ENCODE measurements around the gene METAP1D.
A peak's percentile ranks its signal among the peaks of the same experiment; 100 is the strongest.

Gene METAP1D

DNA sequence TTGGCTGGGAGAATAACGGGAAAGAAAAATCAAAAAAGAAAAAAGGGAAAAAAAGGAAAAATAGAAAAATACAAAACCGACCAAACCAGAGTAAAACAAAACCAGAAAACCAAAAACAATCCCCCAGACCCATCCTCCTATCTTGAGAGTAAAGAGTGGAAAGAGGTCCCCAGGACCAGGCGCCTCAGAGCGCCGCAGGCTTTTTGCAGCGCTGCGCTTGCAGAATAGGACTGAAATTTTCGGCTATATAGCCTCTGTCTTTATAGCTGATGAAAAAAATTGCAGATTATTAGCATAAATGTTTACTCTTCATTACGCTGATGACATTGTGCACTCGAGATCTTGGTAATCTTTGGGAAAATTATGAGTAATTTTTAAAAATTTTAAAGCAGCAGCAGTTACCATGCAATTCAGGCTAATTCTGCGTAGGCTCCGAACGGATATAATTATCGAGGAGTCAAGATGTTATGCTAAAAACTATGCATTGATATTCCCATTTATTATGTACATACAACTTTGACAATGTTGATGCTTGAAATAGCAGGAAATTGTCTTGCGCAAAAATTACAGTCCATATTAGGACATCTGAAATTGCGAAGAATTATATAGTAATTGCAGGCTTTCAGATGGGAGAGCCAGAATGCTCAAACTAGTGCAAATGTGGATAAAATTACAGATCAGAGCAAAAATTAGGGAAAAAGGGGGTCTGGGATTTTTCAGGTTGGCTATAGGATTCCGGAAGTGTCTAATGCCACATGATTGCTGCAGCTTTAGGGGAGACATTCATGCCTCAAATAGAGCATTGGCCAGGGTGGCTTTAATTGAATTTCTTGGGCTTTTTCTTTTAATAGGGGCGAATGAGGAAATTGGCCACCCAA, 93.9 kb downstream of the METAP1D start:
- no peak for DNase-seq

DNA sequence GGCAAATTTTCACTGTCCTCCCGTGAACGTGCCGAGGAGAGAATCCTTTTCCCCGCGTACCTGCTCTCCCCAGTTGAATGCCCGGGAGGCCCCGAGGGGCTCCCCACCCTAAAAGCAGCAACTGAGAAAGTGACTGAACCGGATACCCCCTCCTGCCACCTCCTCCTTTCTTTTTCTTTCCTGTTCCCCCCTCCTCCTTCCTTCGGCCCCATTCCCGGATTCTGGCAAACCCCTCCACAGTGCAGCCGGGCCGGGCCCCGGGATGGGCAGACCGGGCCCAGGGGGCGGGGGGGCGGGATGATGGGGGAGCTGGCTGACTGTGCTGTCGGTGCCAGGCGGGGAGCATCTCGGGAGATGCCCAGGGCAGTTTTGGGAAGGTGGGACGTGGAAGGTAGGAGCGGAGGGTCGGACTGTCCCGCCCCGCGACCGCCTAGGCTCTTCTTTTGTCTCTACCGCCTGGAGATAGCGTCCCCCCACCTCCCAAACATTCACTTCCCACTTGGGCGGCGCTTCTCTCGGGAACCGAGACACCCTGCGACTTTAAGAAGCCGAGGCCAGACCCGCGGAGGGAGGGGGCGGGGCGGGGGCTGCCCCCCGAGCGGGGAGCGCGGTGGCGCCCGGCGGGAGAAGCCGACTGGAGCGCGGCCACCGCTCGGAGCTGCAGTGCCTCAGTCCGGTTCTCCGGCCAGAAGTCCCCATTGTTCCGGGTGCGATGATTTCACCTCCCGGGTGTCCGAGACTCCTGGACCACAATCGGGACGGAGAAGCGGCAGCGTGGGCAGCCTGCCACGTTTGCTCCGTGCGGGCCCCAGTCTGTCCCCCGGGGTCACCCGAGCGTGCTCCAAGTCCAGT, 94.8 kb downstream of the METAP1D start:
- DNase-seq: no peak

DNA sequence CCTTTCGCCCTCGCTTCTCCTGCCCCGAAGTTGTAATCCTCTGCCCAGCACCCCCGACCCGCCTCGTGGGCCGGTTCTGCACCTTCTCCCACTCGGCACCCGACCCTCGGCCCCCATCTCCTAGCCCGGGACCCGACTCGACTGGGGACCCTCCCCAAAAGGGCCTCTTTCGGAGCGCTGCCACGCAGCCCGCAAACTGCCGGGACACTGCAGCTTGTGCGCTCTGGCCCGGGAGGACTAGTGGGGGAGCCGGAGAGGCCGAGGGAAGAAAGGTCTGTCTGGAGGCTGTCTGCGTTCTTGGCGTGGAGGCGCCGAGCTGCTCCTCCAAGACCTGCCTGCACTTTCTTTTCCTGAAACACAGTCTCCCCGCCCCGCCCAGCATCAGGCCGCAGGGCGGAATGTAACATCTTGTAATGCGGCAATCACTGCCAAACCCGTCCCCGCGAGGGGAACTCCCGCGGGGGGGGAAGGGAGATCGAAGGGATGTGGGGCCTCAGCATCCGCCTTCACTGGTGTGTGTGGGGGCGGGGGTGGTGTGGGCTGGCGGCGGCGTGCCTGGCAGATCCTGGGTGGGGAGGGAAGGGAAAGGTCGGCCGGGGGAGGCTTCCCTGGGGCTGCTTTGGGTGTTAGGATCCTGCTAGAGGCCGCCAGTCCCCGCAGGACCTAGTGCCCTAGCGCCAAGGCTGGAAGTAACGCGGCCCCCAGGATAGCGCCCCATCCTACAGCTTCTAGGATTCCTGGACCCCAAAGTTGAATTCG, 95.6 kb downstream of the METAP1D start:
- no peak for DNase-seq

DNA sequence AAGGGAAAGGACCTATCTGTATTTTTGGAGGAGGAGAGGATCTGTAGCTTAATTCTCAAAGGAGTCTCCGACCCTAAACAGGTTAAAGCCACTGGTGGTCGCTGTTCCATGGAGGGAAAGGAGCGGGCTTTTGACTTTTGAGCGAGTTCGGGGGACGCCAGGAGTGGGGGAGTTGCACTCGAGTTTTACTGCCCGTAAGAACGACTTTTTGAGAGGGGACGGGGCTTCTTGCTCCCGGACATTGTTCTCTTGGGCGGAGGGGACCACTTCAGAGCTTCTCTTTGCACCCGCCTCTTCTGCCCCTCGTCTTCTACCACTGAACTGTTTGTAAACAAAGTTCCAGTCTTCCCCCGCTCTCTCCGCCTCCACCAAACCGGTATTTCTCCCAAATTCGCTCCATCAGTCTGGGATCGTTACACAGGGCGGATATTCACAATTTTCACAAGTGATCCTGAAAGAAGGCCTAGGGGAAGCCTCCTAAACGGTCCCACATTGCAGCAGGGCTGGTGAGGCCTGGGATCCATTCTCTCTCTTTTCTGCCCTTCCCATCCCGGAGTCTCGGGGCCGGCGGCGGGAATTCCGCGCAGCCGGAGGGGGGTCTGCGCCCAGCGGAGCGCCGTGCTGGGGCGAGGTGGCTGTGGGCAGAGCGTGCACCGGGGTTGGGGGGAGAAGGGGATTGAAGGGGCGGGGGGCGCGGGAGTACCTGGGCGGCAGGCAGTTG, 96.3 kb downstream of the METAP1D start:
- no peak for DNase-seq

DNA sequence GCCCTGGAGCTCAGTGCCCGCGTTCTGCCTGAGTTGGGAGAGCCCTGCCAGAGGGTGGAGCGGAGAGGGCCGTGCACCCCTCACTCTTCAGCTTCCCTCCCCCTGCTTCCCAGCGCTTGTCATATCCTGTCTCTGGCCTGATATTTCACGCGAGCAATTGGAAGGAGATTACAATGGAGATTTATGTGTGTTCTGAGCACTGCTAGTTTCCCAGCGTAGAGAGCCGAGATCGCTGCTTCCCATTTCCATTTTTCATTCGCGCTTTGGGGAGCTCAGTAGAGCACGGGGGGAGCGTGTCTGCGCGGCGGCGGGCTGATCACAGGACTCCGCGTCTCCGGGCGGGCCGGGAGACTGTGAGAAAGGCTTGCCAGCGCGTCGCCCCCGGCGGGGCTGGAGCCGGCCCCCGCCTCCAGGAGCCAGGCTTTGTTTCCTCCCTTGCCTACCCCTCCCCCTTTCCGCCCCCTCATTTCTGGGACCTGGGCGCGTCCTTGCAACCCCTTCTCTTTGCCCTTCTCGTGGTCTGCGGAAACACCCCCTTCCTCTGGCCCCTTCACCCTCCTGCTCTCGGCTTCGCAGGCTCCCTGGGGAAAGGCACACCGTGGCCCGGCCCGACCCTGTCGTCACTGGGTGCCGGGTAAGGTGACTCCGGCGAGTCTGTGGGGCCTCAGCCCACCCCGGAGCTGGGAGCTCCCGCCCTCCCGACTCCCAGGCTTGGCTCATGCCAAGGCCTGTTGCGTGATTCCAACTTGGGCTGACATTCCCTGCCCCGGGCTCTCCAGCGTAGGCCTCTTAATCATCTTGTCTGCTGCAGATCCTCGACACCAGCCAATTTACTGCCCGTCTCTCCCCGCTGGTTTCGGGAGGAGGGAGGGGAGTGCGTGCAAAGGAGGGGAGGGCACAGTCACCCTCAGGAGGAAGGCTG, 97.1 kb downstream of the METAP1D start:
- DNase-seq: peak; percentile 40

DNA sequence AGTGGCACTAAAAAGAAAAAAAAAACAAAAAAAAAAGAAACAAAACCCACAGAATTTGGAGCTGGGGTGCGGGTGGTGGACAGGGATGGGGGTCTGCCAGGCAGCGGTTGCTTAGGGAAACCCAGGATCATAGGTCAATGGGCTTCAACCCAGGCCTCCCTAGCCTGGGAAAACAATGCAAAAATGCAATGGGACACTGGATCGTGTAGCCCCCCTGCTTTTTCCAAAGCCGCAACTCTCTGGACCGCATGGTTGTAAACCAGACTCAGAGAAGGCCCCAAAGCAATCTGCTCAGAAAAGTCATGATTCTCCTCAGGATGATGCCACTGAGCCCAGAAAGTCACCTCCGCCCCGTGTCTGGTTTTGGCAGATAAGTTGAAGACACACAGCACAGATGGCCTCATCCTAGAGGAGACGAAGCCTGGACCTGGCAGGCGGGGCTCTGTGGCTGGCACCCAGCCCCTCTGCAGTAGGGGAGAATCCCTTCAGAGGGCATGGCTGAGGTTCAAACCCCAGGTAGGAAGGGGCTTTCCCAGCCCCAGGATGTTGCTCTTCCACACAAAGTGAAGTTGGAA, 97.9 kb downstream of the METAP1D start:
- DNase-seq: no peak

DNA sequence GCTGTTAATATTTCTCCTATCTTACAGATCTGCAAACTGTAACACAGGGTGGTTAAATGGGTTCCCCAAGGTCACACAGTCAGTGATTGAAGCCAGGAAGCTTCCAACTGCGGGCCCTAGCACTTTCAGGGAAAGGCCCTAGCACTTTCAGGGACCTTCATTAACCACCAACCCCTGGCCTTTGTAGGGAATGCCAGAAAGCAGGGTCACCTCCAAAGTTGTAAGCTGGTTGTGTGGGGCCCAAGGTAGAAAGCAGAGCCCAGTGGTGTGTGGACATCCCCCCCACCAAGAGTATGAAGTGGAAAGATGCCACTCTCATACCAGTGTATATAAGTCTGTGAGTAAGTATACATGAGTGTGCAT, 98.5 kb downstream of the METAP1D start:
- no peak for DNase-seq

DNA sequence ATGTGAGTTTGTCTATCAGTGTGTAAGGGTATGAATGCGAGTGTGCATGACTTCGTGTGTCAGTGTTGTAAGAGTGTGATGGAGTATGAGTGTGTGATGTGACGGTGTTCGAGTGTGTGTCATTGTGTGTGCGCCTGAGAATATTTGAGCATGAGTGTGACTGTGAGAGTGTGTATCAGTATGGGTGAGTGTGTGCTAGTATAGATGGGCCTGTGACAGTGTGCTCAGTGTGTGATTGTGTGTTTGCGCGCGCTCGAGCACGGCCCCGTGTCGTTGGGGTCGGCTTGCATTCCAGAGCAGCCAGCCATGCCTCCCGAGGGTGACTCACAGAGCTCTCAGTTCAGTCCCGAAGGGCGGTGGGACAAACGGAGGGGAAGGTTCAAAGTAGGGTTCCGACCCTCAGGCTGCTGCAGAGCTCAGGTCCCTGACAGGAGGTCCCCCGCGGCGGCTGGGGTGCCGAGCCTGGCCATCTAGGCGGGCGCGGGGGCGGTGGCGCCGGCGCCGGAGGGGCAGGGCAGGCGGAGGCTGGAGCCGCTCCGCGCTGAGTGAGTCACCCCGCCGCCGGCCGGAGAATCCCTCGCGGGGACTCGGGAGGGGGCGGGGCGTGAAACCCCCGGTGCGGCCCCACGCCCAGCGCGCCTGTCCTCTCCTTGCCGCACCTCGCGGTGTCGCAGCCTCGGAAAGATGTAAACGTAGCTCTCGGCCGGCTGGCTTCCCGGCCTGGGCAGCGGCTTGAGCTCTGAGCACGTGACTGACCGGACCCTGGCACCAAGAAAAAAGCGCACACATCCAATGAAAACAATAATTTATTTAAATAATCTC, 99.1 kb downstream of the METAP1D start:
- no peak for DNase-seq

DNA sequence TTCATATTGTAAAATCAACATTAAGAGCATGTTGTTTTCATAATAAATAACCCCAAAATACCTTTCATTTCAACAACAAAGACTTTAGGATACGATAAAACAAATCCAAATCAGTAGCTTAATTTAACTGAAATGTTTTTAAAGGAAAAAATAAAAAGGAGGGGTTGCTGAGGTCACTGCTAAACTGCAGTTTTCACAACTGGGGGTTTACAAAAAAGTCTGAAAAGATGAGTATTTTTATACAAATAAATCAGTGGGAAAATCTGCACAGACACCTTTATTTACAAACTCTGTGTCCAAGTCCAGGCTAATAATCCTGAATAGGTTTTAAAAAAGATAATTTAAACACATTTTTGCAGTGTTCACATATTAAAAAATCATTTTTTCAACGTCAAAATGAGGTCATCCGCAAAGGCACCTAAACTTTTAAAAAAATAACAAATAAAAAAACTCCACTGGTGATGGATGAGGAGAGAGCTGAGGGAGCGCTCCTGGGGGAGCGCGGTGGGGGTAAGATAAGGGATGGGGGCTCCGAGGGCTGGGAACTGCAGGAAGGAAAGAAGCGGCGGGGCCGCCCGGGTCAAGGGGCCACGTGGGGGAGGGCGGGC, 99.8 kb downstream of the METAP1D start:
- DNase-seq: no peak

DNA sequence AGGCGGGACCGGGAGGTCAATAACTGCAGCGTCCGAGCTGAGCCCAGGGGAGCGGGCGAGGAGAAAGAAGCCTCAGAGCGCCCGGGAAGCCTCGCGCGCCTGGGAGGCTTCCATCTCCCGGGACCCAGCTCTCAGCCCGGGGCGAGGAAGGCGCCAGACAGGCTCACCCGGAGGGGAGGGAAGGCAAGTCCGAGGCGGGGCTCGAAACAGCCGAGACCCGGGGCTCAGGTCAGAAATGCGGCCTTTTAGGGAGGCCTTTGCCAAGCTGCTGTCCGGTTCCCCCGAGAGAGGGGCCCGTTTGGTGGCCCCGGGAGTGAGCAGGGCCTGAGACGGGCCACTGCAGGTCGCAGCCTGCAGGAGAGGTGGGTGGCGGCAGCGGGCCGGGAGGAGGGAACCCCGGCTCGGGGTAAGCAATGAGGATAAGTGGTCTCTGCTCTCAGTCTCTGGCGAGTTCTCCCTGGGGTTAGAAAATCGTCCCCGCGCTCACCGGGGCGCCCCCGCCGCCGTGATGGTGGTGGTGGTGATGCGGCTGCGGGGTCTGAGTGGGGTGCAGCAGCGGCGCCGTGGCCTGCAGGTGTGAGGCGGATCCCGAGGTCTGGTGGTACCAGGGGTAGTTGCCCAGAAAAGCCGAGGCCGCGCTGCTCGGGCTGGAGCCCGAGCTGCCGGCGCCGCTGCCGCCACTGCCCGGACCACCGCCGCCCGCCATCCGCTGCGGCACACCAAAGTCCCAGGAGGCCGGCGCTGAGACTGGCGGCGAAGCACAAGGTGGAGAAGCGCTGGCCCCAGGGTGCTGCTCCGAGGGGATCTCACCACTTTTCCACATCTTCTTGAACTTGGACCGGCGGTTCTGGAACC, 100.6 kb downstream of the METAP1D start:
- DNase-seq: no peak

DNA sequence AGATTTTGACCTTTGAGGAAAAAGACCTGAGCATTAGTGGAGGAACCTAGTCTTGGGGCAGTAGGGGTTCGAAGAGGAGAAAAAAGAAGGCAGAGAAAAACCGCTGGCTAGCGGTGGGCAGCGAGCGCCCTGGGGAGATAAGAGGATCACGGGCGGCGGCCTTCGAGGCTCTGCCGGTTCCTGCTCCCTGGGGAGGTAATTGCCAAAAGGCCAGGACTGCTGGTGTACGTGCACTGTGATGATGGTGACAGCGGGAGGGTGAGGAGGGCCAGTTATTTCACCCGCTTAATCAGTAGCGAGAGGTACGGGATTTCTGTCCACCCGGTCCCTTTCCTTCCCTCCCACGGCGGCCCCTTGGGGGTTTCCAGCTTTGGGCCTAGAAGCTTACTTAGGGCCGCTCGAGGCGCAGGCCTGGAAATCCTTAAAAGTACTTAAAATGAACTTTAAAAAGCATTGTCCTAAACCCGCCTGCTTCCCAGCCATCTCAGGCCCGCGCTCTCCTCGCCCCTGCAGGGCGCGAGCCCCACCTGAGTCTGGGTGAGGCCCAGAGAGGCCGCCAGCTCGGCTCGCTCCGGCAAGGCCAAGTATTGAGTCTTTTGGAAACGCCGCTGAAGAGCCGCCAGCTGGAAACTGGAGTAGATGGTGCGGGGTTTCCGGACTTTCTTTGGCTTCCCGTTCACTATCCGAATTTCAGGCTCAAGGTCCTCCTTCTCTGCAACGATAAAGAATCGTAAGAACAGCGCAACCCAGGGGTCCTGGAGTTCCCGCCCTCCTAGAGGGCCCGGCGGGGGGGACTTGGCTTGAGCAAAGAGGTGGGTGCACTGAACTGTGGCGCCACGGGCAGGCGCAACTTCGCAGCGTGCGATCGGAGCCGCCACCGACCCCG, 101.4 kb downstream of the METAP1D start:
- no peak for DNase-seq

DNA sequence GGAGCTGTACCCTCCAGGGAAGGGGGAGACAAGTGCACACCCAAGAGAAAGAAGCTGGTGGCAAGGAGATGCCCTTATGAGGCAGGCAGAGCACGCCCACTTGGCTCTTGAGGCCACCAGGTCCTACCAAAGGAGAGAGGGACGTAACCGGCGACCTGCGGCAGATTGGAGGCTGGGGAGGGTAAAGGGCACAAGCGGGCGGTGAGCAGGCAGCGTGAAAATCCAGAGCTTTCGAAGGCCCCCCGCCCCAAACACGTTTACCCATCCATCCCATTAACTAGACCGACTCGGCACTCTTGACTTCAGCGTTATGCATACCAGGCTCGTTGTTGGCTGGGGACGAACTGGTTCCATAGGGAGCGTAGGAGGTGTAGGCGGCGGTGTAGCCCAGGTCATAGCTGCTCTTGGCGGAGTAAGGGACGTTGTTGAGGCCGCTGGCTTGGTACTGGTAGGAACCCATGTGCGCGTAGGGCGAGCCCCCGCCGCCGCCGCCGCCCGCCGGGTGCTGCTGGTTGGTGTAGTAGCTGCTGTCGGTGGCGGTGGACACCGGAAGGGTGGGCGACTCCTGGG, 102.2 kb downstream of the METAP1D start:
- peak; percentile 44 for DNase-seq

DNA sequence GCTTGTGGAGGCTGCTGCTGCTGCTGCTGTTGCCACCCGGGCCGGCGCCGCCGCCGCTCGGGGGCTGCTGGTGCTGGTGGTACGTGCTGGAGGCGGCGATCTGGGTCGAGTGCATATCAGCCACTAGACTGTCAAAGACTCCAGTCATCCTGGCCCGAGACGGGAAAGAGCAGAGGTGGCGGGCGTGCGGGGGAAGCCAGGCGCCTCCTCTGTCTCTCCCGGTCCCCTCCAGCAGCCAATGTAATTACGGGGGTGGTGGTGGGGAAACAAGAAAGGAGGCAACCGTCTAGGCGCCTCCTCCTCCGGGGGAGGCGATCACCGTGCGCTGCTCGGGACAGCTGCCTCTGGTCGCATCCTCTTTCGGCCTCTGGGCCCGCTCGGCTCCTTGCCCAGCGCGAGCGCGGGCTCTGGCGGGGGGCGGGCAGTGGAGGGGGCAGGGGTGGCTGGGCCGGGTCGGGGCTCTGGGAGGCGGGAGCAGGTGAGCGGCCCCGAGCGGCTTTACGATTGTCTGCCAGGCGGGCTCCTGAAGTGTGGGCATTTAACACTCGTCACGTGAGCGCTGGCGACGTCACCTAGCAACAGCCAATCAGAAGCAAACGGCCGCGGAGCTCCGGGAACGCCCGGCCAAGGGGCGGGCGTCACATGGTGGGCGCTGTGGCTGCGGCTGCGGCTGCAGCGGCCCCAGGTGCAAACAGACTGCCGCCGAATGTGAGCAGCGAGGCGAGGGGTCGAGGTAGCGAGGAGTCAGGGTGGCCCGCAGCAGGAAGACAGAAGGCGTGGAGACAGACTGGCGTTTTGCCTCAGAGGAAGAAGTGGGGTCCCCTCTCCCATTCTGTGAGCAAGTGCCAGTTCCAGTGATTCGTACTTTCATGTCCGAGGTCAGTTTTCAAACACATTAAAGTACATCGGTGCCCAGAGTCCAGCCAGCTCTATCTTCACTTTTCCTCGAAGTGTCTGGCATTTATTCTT, 102.9 kb downstream of the METAP1D start, which contains the start of gene DLX2:
Gene DLX2 (minus strand): TSS at position 510 of the 969 bp plus-strand sequence. CDS start 362 bp downstream, at position 148.
- DNase-seq: peak; percentile 91

DNA sequence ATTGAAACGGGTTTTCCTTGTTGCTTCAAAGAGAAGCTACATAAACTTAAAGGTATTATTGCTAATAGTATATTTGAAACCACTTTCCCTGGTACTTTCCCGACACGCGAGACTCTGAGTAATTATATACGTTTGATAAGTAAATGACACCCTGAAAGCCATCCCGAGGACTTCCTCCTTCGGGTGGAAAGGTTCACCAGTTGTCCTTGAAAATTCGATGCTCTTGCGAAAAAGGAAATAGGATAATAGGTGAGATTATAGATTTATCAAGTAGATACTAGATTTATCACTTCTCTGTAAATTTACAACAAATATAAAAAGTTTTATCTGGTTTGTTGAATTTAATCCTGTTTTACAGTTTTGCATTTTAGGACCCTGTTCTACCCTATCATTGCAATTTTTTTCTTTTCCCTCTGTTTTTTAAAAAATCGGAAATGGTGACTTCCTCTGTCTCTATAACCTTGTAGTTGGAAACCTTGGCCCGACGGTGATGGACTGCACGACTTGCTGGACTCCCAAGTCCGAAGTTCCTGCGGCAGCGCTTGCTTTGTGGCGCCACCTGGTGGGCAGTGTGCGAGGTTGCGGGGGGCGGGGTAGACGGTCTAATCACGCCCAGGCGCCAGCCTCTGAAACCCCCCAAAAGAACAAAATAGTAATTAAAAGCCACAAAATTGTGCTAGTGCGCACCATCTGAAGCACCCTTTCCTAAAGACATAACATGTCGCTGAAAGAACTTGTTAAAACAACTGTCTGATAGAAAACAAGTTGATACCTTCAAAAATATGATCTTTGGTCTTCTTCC, 103.9 kb downstream of the METAP1D start:
- DNase-seq: peak; percentile 62
